Osteoblast (primary cell): ENCODE data around the gene LMTK2. TPM values are rescaled to one million over a fixed set of nuclear protein-coding genes. Genes with fewer than 3 reads are reported as not detected.

Source experiments
- DNase-seq: peaks from one replicate; pipeline ENCODE4 v3.0.0; 2011; ENCODE audit warnings: low spot score, mixed read lengths; ENCODE audit not compliant: insufficient read length; ENCODE audit errors: missing footprints
- H2AFZ ChIP-seq: 2 replicates; pipeline ENCODE4 v1.6.0; 2011; ENCODE audit warnings: mild to moderate bottlenecking, low read length
- H3K27ac ChIP-seq: 2 replicates; pipeline ENCODE4 v1.5.1; 2011; ENCODE audit warnings: mild to moderate bottlenecking, low read depth, low read length, moderate library complexity
- H3K27me3 ChIP-seq: 2 replicates; pipeline ENCODE4 v1.6.0; 2012; ENCODE audit warnings: mild to moderate bottlenecking, control low read depth, inconsistent platforms, low read length, moderate library complexity; ENCODE audit not compliant: insufficient read depth
- H3K36me3 ChIP-seq: 2 replicates; pipeline ENCODE4 v1.5.1; 2011; ENCODE audit warnings: mild to moderate bottlenecking, low read length, control low read depth, moderate library complexity; ENCODE audit not compliant: insufficient read depth
- H3K4me1 ChIP-seq: 2 replicates; pipeline ENCODE4 v1.5.1; 2011; ENCODE audit warnings: mild to moderate bottlenecking, low read length, control low read depth, moderate library complexity; ENCODE audit not compliant: insufficient read depth
- H3K4me2 ChIP-seq: 2 replicates; pipeline ENCODE4 v1.6.0; 2011; ENCODE audit warnings: mild to moderate bottlenecking, low read length; ENCODE audit not compliant: insufficient read depth
- H3K4me3 ChIP-seq: fragments of 200-600 bp; sonication (generic); 3 replicates; pipeline ENCODE4 v1.5.1; 2012; ENCODE audit warnings: mild to moderate bottlenecking, low read length, inconsistent platforms; ENCODE audit not compliant: insufficient read depth
- H3K79me2 ChIP-seq: 2 replicates; pipeline ENCODE4 v1.6.0; 2012; ENCODE audit warnings: mild to moderate bottlenecking, low read length, control low read depth, inconsistent platforms; ENCODE audit not compliant: insufficient read depth
- H3K9me3 ChIP-seq: 2 replicates; pipeline ENCODE4 v1.5.1; 2011; ENCODE audit warnings: low read depth, low read length, control low read depth
- H4K20me1 ChIP-seq: 2 replicates; pipeline ENCODE4 v1.6.0; 2012; ENCODE audit warnings: mild to moderate bottlenecking, low read length, control low read depth; ENCODE audit not compliant: insufficient read depth
- CTCF ChIP-seq: IDR thresholded peaks from 2 replicates; pipeline ENCODE4 v1.5.1; 2011; ENCODE audit warnings: mild to moderate bottlenecking, low read depth, low read length, moderate library complexity; ENCODE audit errors: extremely low read depth
- total RNA-seq: library from RNA; depleted of rRNA; stranded (reverse); fragments of >200 nt; gene quantifications from 2 replicates; pipeline ENCODE4 v1.2.3, GENCODE V29; 2012

The LMTK2 gene
- total RNA-seq, 1 donor: 14.1 TPM

GRCh38 chr7:98138672-98139071 lies 32.0 kb downstream of the LMTK2 start:
- no peak overlapping the region for H3K4me3 ChIP-seq
- no peak overlapping the region for H2AFZ ChIP-seq
- no peak overlapping the region for H3K27ac ChIP-seq
- peaks cover 17% of the 10 kb centered on the region for H3K79me2 ChIP-seq
- DNase-seq: no peak
- H3K9me3 ChIP-seq: no peaks in the 10 kb centered on the region
- peaks cover 5% of the 10 kb centered on the region for H4K20me1 ChIP-seq
- H3K4me1 ChIP-seq: peaks cover 4% of the 10 kb centered on the region
- no peaks in the 10 kb centered on the region for H3K27me3 ChIP-seq
- H3K4me2 ChIP-seq: no peak overlapping the region
- peaks cover 3% of the 10 kb centered on the region for H3K36me3 ChIP-seq
- no peak for TF ChIP-seq CTCF

- H3K36me3 ChIP-seq: peaks cover 3% of the 10 kb centered on the region
- no peak overlapping the region for H3K4me2 ChIP-seq
- no peaks in the 10 kb centered on the region for H4K20me1 ChIP-seq
- TF ChIP-seq CTCF: no peak
- H2AFZ ChIP-seq: no peak overlapping the region
- H3K4me3 ChIP-seq: no peak overlapping the region
- DNase-seq: no peak
- no peaks in the 10 kb centered on the region for H3K4me1 ChIP-seq
- no peaks in the 10 kb centered on the region for H3K27me3 ChIP-seq
- H3K27ac ChIP-seq: no peak overlapping the region
- no peaks in the 10 kb centered on the region for H3K79me2 ChIP-seq
- no peaks in the 10 kb centered on the region for H3K9me3 ChIP-seq
These were observed 36.0 kb downstream of the LMTK2 start for GRCh38 chr7:98142658-98143057.

GRCh38 chr7:98148607-98149006 lies 41.9 kb downstream of the LMTK2 start:
- no peaks in the 10 kb centered on the region for H4K20me1 ChIP-seq
- no peak for DNase-seq
- no peaks in the 10 kb centered on the region for H3K27me3 ChIP-seq
- no peaks in the 10 kb centered on the region for H3K4me1 ChIP-seq
- H3K36me3 ChIP-seq: peaks cover 10% of the 10 kb centered on the region
- no peak overlapping the region for H3K4me2 ChIP-seq
- no peak overlapping the region for H3K4me3 ChIP-seq
- H3K27ac ChIP-seq: no peak overlapping the region
- no peaks in the 10 kb centered on the region for H3K79me2 ChIP-seq
- H3K9me3 ChIP-seq: no peaks in the 10 kb centered on the region
- TF ChIP-seq CTCF: no peak
- H2AFZ ChIP-seq: no peak overlapping the region

- Histone ChIP-seq H3K27ac (no peak overlapping the region), H3K4me3 (no peak overlapping the region), H3K4me2 (no peak overlapping the region), H3K9me3 (no peaks in the 10 kb centered on the region), H3K27me3 (no peaks in the 10 kb centered on the region), H3K79me2 (no peaks in the 10 kb centered on the region), H3K4me1 (no peaks in the 10 kb centered on the region), H2AFZ (no peak overlapping the region), H4K20me1 (no peaks in the 10 kb centered on the region), H3K36me3 (peaks cover 10% of the 10 kb centered on the region)
- TF ChIP-seq CTCF: no peak
- no peak for DNase-seq
These were observed 42.5 kb downstream of the LMTK2 start for GRCh38 chr7:98149116-98149692.
